BJ (cell line): ENCODE data around the gene ZNF784. TPM values are rescaled to one million over a fixed set of nuclear protein-coding genes. Genes with fewer than 3 reads are reported as not detected.

Source experiments
- CTCF ChIA-PET: fragments of 350-600 bp; formaldehyde crosslinking; extraction: SDS; loops from one replicate; lab custom pipeline; 2021; ENCODE audit warnings: antibody characterized with exemption, inconsistent platforms; lab: Yijun Ruan, JAX
- POLR2A ChIA-PET: fragments of 300-600 bp; sonication (Branson Sonifier 250); formaldehyde crosslinking; extraction: SDS; loops from one replicate; lab custom pipeline; 2021; ENCODE audit warnings: antibody characterized with exemption; lab: Charles Lee
- DNase-seq: peaks from one replicate; pipeline ENCODE4 v3.0.0-alpha.2; 2011; ENCODE audit warnings: low read depth
- H3K27me3 ChIP-seq: 2 replicates; pipeline ENCODE4 v1.6.0; 2011; ENCODE audit warnings: low read length; ENCODE audit not compliant: control insufficient read depth, insufficient read depth
- H3K36me3 ChIP-seq: 2 replicates; pipeline ENCODE4 v1.5.1; 2011; ENCODE audit warnings: low read length; ENCODE audit not compliant: control insufficient read depth, insufficient read depth
- H3K4me3 ChIP-seq: 2 replicates; pipeline ENCODE4 v1.5.1; 2011; ENCODE audit warnings: low read depth, mild to moderate bottlenecking, control low read depth, low read length
- polyA plus RNA-seq: library from polyadenylated mRNA; depleted of rRNA; stranded (reverse); fragments of >200 nt; gene quantifications from 2 replicates; pipeline ENCODE4 v1.2.3, GENCODE V29; 2011
- TF ChIP-seq, protein P1 (sequence below): IDR thresholded peaks from 2 replicates; pipeline ENCODE4 v1.5.1; 2011; ENCODE audit warnings: low read depth, mild to moderate bottlenecking, control low read depth, inconsistent platforms, low read length, moderate library complexity; ENCODE audit not compliant: insufficient read depth

The ZNF784 gene
- polyA plus RNA-seq, 1 experiment, result 4.5 TPM

- Histone ChIP-seq H3K4me3 (peak overlapping the region; percentile 75), H3K27me3 (no peaks in the 10 kb centered on the region), H3K36me3 (peaks cover 2% of the 10 kb centered on the region)
- ChIA-PET POLR2A (interaction anchor here (0.9 kb wide), 1 partner anchor 14 kb away, joined by 4 read pairs; no protein-coding TSS in a partner anchor), CTCF (interaction anchor here (0.8 to 2.5 kb wide), 5 partner anchors 13 to 35 kb away, joined by 3 to 9 read pairs (median 3); partner anchors contain the start of genes U2AF2 and ZNF865)
- TF ChIP-seq, protein P1, sequence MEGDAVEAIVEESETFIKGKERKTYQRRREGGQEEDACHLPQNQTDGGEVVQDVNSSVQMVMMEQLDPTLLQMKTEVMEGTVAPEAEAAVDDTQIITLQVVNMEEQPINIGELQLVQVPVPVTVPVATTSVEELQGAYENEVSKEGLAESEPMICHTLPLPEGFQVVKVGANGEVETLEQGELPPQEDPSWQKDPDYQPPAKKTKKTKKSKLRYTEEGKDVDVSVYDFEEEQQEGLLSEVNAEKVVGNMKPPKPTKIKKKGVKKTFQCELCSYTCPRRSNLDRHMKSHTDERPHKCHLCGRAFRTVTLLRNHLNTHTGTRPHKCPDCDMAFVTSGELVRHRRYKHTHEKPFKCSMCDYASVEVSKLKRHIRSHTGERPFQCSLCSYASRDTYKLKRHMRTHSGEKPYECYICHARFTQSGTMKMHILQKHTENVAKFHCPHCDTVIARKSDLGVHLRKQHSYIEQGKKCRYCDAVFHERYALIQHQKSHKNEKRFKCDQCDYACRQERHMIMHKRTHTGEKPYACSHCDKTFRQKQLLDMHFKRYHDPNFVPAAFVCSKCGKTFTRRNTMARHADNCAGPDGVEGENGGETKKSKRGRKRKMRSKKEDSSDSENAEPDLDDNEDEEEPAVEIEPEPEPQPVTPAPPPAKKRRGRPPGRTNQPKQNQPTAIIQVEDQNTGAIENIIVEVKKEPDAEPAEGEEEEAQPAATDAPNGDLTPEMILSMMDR, result peak; percentile 60
- no peak for DNase-seq
These were observed 15.7 kb upstream of the ZNF784 start for GRCh38 chr19:55640043-55640576.

DNA sequence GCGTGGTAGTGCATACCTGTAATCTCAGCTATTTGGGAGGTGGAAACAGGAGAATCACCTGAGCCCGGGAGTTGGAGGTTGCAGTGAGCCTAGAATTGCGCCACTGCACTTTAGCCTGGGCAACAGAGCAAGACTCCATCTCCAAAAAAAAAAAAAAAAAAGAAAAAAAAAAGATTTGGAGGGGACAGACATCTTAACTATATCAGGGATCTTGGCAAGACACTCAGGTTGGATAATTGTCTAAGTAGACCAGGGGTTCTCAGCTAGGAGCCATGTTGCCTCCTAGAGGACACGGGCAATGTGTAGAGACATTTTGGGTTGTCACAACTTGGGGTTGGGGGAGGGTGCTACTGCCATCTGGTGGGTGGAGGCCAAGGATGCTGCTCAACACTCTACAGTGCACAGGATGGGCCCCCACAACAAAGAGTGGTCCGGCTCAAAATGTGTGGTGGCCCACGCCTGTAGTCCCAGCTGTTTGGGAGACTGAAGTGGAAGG, 14.5 kb upstream of the ZNF784 start:
- Histone ChIP-seq H3K4me3 (no peak overlapping the region), H3K27me3 (no peaks in the 10 kb centered on the region), H3K36me3 (no peaks in the 10 kb centered on the region; the same call in 1 of the 2 replicates)
- CTCF ChIA-PET, result interaction anchor here (1.0 to 2.5 kb wide), 4 partner anchors 12 to 33 kb away, joined by 3 to 9 read pairs (median 6); partner anchors contain the start of gene U2AF2
- POLR2A ChIA-PET, result no interaction called here
- TF ChIP-seq, protein P1, result peak; percentile 55
- DNase-seq, result no peak

- TF ChIP-seq, protein P1, result no peak
- CTCF ChIA-PET, result interaction anchor here (1.1 to 1.8 kb wide), 2 partner anchors 13 to 17 kb away, joined by 4 to 5 read pairs; partner anchors contain the start of genes U2AF2 and ZNF784
- POLR2A ChIA-PET, result no interaction called here
- no peaks in the 10 kb centered on the region; the same call in 1 of the 2 replicates for H3K36me3 ChIP-seq
- H3K27me3 ChIP-seq, result no peaks in the 10 kb centered on the region
- DNase-seq, result no peak
- no peak overlapping the region for H3K4me3 ChIP-seq
These were observed 13.2 kb upstream of the ZNF784 start for GRCh38 chr19:55637534-55637933.

- POLR2A ChIA-PET, result interaction anchor here (0.6 to 1.0 kb wide), 2 partner anchors 11 to 18 kb away, joined by 3 to 4 read pairs; partner anchors contain the start of gene CCDC106
- Histone ChIP-seq H3K4me3 (no peak overlapping the region), H3K27me3 (no peaks in the 10 kb centered on the region), H3K36me3 (no peaks in the 10 kb centered on the region; the same call in 1 of the 2 replicates)
- no peak for DNase-seq
- TF ChIP-seq, protein P1, result no peak
- CTCF ChIA-PET, result interaction anchor here (1.5 to 2.2 kb wide), 4 partner anchors 12 to 133 kb away, joined by 4 to 10 read pairs (median 4); partner anchors contain the start of gene ZNF784
These were observed 12.4 kb upstream of the ZNF784 start for GRCh38 chr19:55636723-55637122.

- Histone ChIP-seq H3K4me3 (peak overlapping the region; percentile 99), H3K27me3 (no peaks in the 10 kb centered on the region), H3K36me3 (no peaks in the 10 kb centered on the region; the same call in 1 of the 2 replicates)
- POLR2A ChIA-PET, result interaction anchor here (1.0 kb wide), 1 partner anchor 12 kb away, joined by 4 read pairs; the partner anchor contains the start of gene CCDC106
- CTCF ChIA-PET, result interaction anchor here (0.9 to 2.2 kb wide), 5 partner anchors 12 to 132 kb away, joined by 3 to 10 read pairs (median 4); partner anchors contain the start of gene ZNF784
- no peak for DNase-seq
- TF ChIP-seq, protein P1, result no peak
These were observed 11.6 kb upstream of the ZNF784 start for GRCh38 chr19:55635856-55636440.
